DND-41 (cell line): ENCODE measurements around the gene OR13C5.

Experiments
- ATAC-seq: fragments of 200-7000 bp; cut with Tn5 transposase; 3 replicates; pipeline ENCODE4 v1.9.1; 2021; ENCODE audit warnings: low read depth; ENCODE audit not compliant: insufficient read depth
- DNase-seq: peaks from one replicate; pipeline ENCODE4 v3.0.0-alpha.2; 2020
- H2AFZ ChIP-seq: 2 replicates; pipeline ENCODE4 v1.6.0; 2012; ENCODE audit warnings: low read depth, low read length
- H3K27ac ChIP-seq: 2 replicates; pipeline ENCODE4 v1.5.1; 2012; ENCODE audit warnings: low read length, inconsistent platforms
- H3K27me3 ChIP-seq: fragments of 200-600 bp; sonication (generic); 2 replicates; pipeline ENCODE4 v1.6.0; 2012; ENCODE audit warnings: low read length, mild to moderate bottlenecking, inconsistent platforms; ENCODE audit not compliant: insufficient read depth, poor library complexity
- H3K36me3 ChIP-seq: 2 replicates; pipeline ENCODE4 v1.5.1; 2012; ENCODE audit warnings: low read length, inconsistent platforms; ENCODE audit not compliant: insufficient read depth
- H3K4me1 ChIP-seq: 2 replicates; pipeline ENCODE4 v1.5.1; 2012; ENCODE audit warnings: mild to moderate bottlenecking, low read length; ENCODE audit not compliant: insufficient read depth
- H3K4me2 ChIP-seq: 2 replicates; pipeline ENCODE4 v1.6.0; 2012; ENCODE audit warnings: mild to moderate bottlenecking, moderate library complexity, low read length, inconsistent platforms; ENCODE audit not compliant: insufficient read depth
- H3K4me3 ChIP-seq, 2 experiments: fragments of 200-600 bp in 1 of 2; shearing (Covaris generic) in 1 of 2; 2 replicates each; pipeline ENCODE4 v1.5.1; 2012 to 2016; ENCODE audit warnings: inconsistent platforms in 2 of 2, low read length in 2 of 2, mild to moderate bottlenecking in 2 of 2, low read depth in 1 of 2, moderate library complexity in 1 of 2
- H3K79me2 ChIP-seq: 2 replicates; pipeline ENCODE4 v1.6.0; 2012; ENCODE audit warnings: low read length, inconsistent platforms; ENCODE audit not compliant: insufficient read depth
- H3K9ac ChIP-seq: 2 replicates; pipeline ENCODE4 v1.6.0; 2012; ENCODE audit warnings: low read depth, mild to moderate bottlenecking, inconsistent platforms, low read length, moderate library complexity
- H3K9me3 ChIP-seq: 2 replicates; pipeline ENCODE4 v1.5.1; 2012; ENCODE audit warnings: low read length, moderate library complexity, mild to moderate bottlenecking, inconsistent platforms; ENCODE audit not compliant: insufficient read depth, severe bottlenecking
- H4K20me1 ChIP-seq: 2 replicates; pipeline ENCODE4 v1.6.0; 2012; ENCODE audit warnings: low read length; ENCODE audit not compliant: insufficient read depth
- CTCF ChIP-seq: IDR thresholded peaks from 2 replicates; pipeline ENCODE4 v1.5.1; 2012; ENCODE audit warnings: borderline replicate concordance, low read length, moderate library complexity, mild to moderate bottlenecking; ENCODE audit not compliant: poor library complexity, severe bottlenecking; ENCODE audit errors: extremely low read depth
- EZH2 ChIP-seq: IDR thresholded peaks from 3 replicates; pipeline ENCODE4 v1.6.1; 2012; ENCODE audit warnings: borderline replicate concordance, low read depth, mild to moderate bottlenecking, moderate library complexity, low read length, inconsistent platforms; ENCODE audit not compliant: severe bottlenecking

OR13C5 gene

GRCh38 chr9:104568868-104569267, 30.3 kb downstream of the OR13C5 start, which contains the start of gene OR13C8:
TSS of gene OR13C8 (plus strand) at chr9:104569168. CDS start at chr9:104569168, 0 bp downstream.
- TF ChIP-seq CTCF (no peak), EZH2 (no peak)
- no peak within 1 kb of the TSS for H3K4me3 ChIP-seq
- ATAC-seq (no peak), DNase-seq (no peak)
- no peaks in the 10 kb centered on the region for H4K20me1 ChIP-seq
- no peak within 1 kb of the TSS for H2AFZ ChIP-seq
- H3K9me3 ChIP-seq = no peaks in the 10 kb centered on the region
- no peak within 1 kb of the TSS for H3K27ac ChIP-seq
- H3K27me3 ChIP-seq = no peaks in the 10 kb centered on the region
- H3K79me2 ChIP-seq = no peaks in the 10 kb centered on the region
- no peak within 1 kb of the TSS for H3K9ac ChIP-seq
- no peaks in the 10 kb centered on the region for H3K36me3 ChIP-seq
- H3K4me1 ChIP-seq = no peaks in the 10 kb centered on the region
- no peak within 1 kb of the TSS for H3K4me2 ChIP-seq

GRCh38 chr9:104564358-104564757, 34.9 kb downstream of the OR13C5 start:
- no peak overlapping the region for H3K4me2 ChIP-seq
- H3K9ac ChIP-seq = no peak overlapping the region
- no peak for TF ChIP-seq EZH2
- no peaks in the 10 kb centered on the region for H4K20me1 ChIP-seq
- H3K27me3 ChIP-seq = no peaks in the 10 kb centered on the region
- no peaks in the 10 kb centered on the region for H3K9me3 ChIP-seq
- ATAC-seq (no peak), DNase-seq (no peak)
- H3K4me1 ChIP-seq = no peaks in the 10 kb centered on the region
- H3K79me2 ChIP-seq = no peaks in the 10 kb centered on the region
- no peak overlapping the region for H2AFZ ChIP-seq
- H3K27ac ChIP-seq = no peak overlapping the region
- no peaks in the 10 kb centered on the region for H3K36me3 ChIP-seq
- H3K4me3 ChIP-seq = no peak overlapping the region

GRCh38 chr9:104556830-104557634, 42.2 kb downstream of the OR13C5 start:
- no peak overlapping the region for H3K9ac ChIP-seq
- DNase-seq (no peak), ATAC-seq (no peak)
- TF ChIP-seq CTCF (no peak), EZH2 (no peak)
- H2AFZ ChIP-seq = no peak overlapping the region
- no peaks in the 10 kb centered on the region for H3K4me1 ChIP-seq
- H3K9me3 ChIP-seq = no peaks in the 10 kb centered on the region
- H3K79me2 ChIP-seq = no peaks in the 10 kb centered on the region
- no peak overlapping the region for H3K4me2 ChIP-seq
- H3K27me3 ChIP-seq = no peaks in the 10 kb centered on the region
- H3K4me3 ChIP-seq = no peak overlapping the region
- H3K27ac ChIP-seq = no peak overlapping the region
- no peaks in the 10 kb centered on the region for H4K20me1 ChIP-seq
- H3K36me3 ChIP-seq = no peaks in the 10 kb centered on the region

GRCh38 chr9:104555521-104555920, 43.7 kb downstream of the OR13C5 start:
- ATAC-seq = no peak
- H3K4me3 ChIP-seq = no peak overlapping the region
- H3K4me1 ChIP-seq = no peaks in the 10 kb centered on the region
- no peak overlapping the region for H3K9ac ChIP-seq
- no peak for DNase-seq
- H4K20me1 ChIP-seq = no peaks in the 10 kb centered on the region
- H3K4me2 ChIP-seq = no peak overlapping the region
- no peaks in the 10 kb centered on the region for H3K36me3 ChIP-seq
- H3K9me3 ChIP-seq = no peaks in the 10 kb centered on the region
- TF ChIP-seq CTCF = no peak
- no peak for TF ChIP-seq EZH2
- no peaks in the 10 kb centered on the region for H3K79me2 ChIP-seq
- H2AFZ ChIP-seq = no peak overlapping the region
- H3K27me3 ChIP-seq = no peaks in the 10 kb centered on the region
- H3K27ac ChIP-seq = no peak overlapping the region
